GM19025 (cell line): ENCODE data around the gene NTNG1.

ENCODE experiments used
- ATAC-seq: cut with Tn5 transposase; IDR thresholded peaks from one replicate; pipeline ENCODE4 v1.9.1; 2021; ENCODE audit warnings: mild to moderate bottlenecking, low read depth, moderate library complexity; ENCODE audit not compliant: unreplicated experiment

The NTNG1 gene

DNA sequence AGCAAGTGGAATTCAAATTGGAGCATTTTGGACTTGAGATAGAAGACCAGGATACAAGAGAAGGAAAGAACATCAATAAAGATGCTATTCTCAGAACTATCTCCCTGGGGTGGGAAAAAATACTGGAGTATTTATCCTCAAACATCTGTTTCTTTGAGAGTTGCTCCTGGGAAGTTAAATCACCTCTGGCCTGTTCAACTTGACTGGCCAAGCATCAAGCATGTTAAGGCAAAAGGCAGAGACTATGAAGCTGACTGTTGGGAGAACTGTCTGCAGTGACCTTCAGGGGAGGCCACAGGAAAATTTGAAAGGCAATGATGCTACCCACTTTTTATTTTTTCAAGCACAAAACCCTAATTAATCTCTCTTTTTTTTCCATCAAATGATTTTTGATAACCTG, 239.0 kb downstream of the NTNG1 start:
- ATAC-seq = no peak

DNA sequence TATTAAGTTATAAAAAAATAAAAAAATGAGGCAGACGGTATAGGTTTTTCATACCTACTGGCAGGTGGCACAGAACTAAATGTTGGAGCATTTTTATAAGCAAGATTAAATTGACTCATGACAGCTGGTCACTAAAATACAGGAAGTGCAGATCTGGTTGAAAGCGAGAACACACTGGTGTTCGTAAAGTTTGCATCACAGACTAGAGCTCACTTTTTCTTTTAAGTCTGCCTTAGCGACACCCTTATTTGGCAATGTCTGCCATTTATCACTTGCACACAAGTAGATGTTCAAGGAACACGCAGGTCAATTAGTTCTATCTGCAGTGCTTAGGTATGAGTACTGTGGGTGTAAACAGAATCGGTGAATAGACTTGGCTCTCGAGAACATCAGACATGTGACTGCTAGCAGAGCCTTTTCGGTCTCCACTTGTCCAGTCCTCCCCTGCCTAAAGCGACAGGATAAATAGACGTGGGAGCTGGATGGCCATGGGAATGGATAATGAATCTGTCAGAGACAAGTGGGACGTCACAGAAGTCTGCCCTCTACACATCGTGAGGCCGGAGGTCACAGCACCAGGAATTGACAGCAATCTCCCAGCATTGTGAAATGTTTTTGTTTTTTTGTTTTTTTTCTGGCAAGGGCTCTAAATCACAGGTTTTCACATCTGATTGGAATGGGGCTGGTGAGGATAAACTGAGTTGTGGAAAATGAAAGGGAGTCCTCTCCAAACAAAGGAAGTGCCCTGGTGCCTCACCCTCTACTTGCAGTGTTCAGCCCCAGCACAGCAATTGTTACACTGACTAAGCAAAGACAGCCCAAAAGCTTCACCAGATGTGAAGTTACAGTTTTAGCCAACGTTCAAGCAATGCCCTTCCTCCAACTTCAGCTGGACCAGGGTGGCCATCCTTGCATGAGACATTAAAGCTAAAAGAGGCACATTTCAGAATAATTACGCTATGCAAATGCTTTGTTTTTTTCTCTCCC, 248.9 kb downstream of the NTNG1 start:
- ATAC-seq = no peak

- no peak for ATAC-seq
These were observed 253.5 kb downstream of the NTNG1 start for GRCh38 chr1:107394301-107394700.

DNA sequence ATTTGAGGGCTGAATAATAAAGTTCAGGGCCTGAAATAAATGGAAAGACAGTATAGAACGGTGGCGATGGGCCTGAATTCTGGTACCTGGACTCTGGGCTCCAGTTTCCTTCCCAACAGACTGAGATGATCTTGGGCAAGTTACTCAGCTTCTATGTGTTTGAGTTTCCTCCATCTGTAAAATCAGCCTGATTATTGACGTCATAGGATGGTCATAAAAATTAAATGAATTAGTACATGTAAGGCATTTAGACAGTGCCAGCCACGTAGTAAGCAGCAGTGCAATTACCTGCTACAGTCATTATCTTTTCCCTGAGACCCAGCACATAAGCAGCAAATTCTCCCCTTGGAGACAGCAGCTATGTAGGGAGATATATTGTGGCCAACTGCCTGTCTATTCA, 260.9 kb downstream of the NTNG1 start:
- no peak for ATAC-seq

DNA sequence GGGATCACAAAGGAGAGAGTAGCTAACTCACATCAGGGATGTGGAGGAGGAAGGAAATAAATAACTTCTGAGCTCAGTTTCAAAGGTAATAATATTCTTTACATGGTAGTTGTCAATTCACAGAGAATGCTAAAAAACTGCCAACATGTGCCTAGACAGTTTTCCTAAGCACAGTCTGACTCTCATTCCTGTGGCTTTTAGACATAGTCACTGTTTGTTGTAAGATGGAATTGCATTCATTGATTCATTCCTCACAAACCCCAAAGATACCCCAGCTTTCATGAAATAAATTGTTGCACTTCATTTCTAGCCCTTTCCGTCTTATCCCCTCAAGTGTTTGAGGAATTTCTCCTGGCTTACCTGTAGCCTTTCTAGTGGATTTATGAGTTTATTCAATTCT, 263.9 kb downstream of the NTNG1 start:
- ATAC-seq = no peak

DNA sequence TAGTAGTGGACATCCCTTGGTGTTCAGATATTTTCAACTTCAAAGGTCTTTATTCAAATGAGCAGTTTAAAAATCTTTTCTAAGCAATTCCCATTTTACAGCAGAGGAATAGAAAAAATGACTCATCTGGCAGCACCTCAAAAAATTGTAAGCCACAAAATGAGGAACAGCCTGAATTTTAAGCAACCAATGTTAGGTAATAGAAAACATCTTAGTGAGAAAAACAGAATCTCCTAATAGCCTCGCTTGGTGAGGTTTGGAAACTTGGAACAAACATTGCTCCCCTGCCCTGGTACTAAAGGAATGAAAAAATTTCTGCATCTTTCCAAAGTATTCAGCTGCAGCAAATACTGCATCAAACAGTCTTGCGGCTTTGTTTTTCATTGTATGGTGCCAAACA, 264.4 kb downstream of the NTNG1 start:
- ATAC-seq = no peak

GRCh38 chr1:107407011-107407410, 266.2 kb downstream of the NTNG1 start:
- ATAC-seq = no peak

GRCh38 chr1:107413546-107413945, 272.7 kb downstream of the NTNG1 start:
- ATAC-seq = no peak

GRCh38 chr1:107413951-107414350, 273.1 kb downstream of the NTNG1 start:
- ATAC-seq = no peak

- ATAC-seq = no peak
These were observed 273.7 kb downstream of the NTNG1 start for GRCh38 chr1:107414550-107414949.

DNA sequence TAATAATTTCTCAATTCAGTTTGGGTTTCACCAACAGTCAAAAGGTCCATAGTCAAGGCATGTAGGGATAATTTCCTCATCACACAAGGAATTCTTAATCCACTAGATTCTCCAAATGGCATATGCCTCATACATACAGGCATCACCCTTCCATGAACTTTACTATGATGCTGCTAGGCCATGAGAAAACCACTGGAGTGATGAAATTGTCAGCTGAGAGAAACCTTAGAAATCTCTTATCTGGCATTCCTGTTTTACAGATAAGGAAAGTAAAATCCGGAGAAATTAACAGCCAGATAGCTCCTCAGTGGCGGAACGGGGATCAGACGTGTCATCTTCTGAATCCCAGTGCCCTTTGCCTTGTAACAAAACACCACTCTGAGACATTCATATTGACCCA, 274.4 kb downstream of the NTNG1 start:
- no peak for ATAC-seq

DNA sequence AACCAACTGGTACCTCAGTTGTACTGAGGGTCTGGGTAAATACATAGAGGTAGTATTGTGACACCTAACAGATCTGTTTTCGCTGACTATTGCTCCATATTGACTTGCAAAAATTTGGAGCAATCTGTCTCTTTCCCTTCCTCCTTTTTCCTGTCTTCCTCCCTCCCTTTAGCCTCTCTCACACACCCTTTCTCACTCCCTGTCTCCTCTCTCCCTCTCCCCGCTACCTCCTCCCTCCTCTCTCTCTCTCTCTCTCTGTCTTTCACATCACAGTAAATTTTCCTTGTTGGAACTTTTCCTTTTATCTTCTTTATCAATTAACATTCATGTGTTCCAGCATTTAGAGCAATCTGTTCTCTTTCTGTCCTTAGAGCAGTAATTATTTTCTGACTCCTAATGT, 278.2 kb downstream of the NTNG1 start:
- ATAC-seq = no peak

DNA sequence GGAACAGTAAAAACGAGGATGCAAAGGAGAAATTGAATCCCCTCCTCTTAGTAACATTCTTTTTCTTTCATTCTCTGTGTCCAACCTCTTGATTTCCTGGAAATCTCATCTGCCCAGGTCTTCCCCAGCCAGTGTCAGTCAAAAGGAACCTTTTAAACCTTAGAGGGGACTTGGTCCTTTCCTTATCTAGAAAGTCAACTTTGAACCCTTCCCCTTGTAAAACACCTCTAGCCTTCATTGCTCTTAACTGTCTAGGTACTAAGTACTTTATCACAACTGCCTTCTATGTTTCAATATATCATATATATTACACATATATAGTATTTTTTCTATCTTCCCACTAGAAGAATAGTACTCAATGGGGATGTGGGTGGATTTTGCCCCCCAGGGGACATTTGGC, 282.1 kb downstream of the NTNG1 start:
- ATAC-seq = no peak

GRCh38 chr1:107430540-107431228, 289.8 kb downstream of the NTNG1 start:
- ATAC-seq = peak; percentile 89

DNA sequence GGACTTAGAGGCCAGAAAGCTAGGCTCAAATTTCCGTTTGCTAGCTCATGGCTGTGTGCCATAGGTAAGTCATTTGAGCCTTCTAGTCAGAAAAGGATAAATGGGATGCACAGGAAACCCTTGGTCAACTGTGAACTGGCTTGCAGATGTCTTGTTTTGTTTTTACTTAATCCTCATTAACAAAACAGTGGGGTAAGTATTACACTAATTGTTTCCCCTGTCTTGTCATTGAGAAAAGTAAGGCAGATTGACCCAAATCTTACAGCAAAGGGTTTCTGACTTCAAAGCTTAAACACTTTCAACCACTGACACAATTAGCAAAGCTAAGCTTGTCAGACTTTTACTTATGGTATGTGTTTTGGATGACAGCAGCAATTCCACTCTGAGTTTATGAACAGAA, 291.3 kb downstream of the NTNG1 start:
- no peak for ATAC-seq

- ATAC-seq = no peak
These were observed 292.2 kb downstream of the NTNG1 start for GRCh38 chr1:107433068-107433467.

- no peak for ATAC-seq
These were observed 293.0 kb downstream of the NTNG1 start for GRCh38 chr1:107433635-107434360.

DNA sequence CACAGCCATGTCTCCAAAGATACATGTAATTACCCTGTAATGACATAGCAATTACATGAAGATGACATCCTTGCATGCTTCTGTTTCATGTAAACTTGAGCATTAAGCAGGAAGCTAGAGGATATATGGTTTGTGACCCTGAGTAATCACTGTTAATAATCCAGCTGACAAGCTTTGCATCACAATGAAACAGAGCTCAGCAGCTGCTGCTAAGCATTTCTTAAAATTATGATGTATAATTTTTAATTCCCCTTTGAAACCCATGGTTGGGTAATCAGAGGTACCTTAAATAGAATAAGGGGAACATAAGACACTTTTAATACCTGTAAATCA, 293.5 kb downstream of the NTNG1 start:
- ATAC-seq = no peak

GRCh38 chr1:107436552-107437241, 295.9 kb downstream of the NTNG1 start:
- no peak for ATAC-seq

- ATAC-seq = no peak
These were observed 298.7 kb downstream of the NTNG1 start for GRCh38 chr1:107439567-107439966.

GRCh38 chr1:107442551-107442950, 301.7 kb downstream of the NTNG1 start:
- ATAC-seq = no peak
